Fibroblast of the aortic adventitia (primary cell): ENCODE data around the gene GADD45B. TPM values are rescaled to one million over a fixed set of nuclear protein-coding genes. Genes with fewer than 3 reads are reported as not detected.

Source experiments
- DNase-seq: peaks from one replicate; pipeline ENCODE4 v3.0.0-alpha.2; 2010; ENCODE audit warnings: low read depth
- H3K4me3 ChIP-seq: 2 replicates; pipeline ENCODE4 v1.5.1; 2011; ENCODE audit warnings: low read depth, mild to moderate bottlenecking, control low read depth, low read length, moderate library complexity
- small RNA-seq: library from RNA; depleted of rRNA; stranded (forward); fragments of <200 nt; gene quantifications from one replicate; pipeline ENCODE3, GENCODE V24; 2012
- total RNA-seq: library from RNA; depleted of rRNA; stranded (reverse); fragments of >200 nt; gene quantifications from 2 replicates; pipeline ENCODE4 v1.2.3, GENCODE V29; 2012; ENCODE audit warnings: low replicate concordance
- TF ChIP-seq, protein P1 (sequence below): IDR thresholded peaks from 2 replicates; pipeline ENCODE4 v1.5.1; 2011; ENCODE audit warnings: mild to moderate bottlenecking, low read length, control low read depth, inconsistent platforms; ENCODE audit not compliant: insufficient read depth

The GADD45B gene
- total RNA-seq, 1 donor, result 14.3 TPM

GRCh38 chr19:2527686-2528085 lies 51.8 kb downstream of the GADD45B start:
- DNase-seq, result no peak
- H3K4me3 ChIP-seq, result no peak overlapping the region
- TF ChIP-seq, protein P1, sequence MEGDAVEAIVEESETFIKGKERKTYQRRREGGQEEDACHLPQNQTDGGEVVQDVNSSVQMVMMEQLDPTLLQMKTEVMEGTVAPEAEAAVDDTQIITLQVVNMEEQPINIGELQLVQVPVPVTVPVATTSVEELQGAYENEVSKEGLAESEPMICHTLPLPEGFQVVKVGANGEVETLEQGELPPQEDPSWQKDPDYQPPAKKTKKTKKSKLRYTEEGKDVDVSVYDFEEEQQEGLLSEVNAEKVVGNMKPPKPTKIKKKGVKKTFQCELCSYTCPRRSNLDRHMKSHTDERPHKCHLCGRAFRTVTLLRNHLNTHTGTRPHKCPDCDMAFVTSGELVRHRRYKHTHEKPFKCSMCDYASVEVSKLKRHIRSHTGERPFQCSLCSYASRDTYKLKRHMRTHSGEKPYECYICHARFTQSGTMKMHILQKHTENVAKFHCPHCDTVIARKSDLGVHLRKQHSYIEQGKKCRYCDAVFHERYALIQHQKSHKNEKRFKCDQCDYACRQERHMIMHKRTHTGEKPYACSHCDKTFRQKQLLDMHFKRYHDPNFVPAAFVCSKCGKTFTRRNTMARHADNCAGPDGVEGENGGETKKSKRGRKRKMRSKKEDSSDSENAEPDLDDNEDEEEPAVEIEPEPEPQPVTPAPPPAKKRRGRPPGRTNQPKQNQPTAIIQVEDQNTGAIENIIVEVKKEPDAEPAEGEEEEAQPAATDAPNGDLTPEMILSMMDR, result no peak

Small RNA genes lying within 50 kb of the gene (small RNA-seq; reads per million reads assigned to genes)
- gene RNU6-993P, result not detected

Other genes with a start within 250 kb of the GADD45B start
- 30.9 and 33.4 TPM in 2 replicates for gene PLEKHJ1, start 239.8 kb upstream of the GADD45B start, total RNA-seq
- 11.9 and 29.6 TPM in 2 replicates for gene SF3A2, start 239.3 kb upstream of the GADD45B start, total RNA-seq
- gene AMH, start 226.8 kb upstream of the GADD45B start, total RNA-seq, result 0.81 and 1.8 TPM in 2 replicates
- gene JSRP1, start 219.7 kb upstream of the GADD45B start, total RNA-seq, result 0.27 and 0.74 TPM in 2 replicates
- gene PEAK3, start 194.0 kb upstream of the GADD45B start, total RNA-seq, result not detected in 2 replicates
- not detected in 2 replicates for gene LINGO3, start 168.0 kb upstream of the GADD45B start, total RNA-seq
- gene LSM7, start 147.5 kb upstream of the GADD45B start, total RNA-seq, result 108 and 130 TPM in 2 replicates
- 24.6 and 47.2 TPM in 2 replicates for gene SPPL2B, start 147.4 kb upstream of the GADD45B start, total RNA-seq
- gene TMPRSS9, start 115.9 kb upstream of the GADD45B start, total RNA-seq, result not detected in 2 replicates
- gene TIMM13, start 48.5 kb upstream of the GADD45B start, total RNA-seq, result 26.9 and 33.1 TPM in 2 replicates
- gene LMNB2, start 19.2 kb upstream of the GADD45B start, total RNA-seq, result 16.7 and 68.1 TPM in 2 replicates
- 0.45 and 0.65 TPM in 2 replicates for gene GNG7, start 226.6 kb downstream of the GADD45B start, total RNA-seq
- 3.9 and 14.9 TPM in 2 replicates for gene DIRAS1, start 245.2 kb downstream of the GADD45B start, total RNA-seq